Measurements from ENCODE around the gene NRXN2. TPM values are rescaled to one million over a fixed set of nuclear protein-coding genes. Genes with fewer than 3 reads are reported as not detected.

The NRXN2 gene
- total and polyA plus RNA-seq, 10 of the 15 experiments (the other 5 are each of a cell fraction or from before 2014, with no cell fraction given): 0.03 to 1.4 (median 0.23) TPM

DNA sequence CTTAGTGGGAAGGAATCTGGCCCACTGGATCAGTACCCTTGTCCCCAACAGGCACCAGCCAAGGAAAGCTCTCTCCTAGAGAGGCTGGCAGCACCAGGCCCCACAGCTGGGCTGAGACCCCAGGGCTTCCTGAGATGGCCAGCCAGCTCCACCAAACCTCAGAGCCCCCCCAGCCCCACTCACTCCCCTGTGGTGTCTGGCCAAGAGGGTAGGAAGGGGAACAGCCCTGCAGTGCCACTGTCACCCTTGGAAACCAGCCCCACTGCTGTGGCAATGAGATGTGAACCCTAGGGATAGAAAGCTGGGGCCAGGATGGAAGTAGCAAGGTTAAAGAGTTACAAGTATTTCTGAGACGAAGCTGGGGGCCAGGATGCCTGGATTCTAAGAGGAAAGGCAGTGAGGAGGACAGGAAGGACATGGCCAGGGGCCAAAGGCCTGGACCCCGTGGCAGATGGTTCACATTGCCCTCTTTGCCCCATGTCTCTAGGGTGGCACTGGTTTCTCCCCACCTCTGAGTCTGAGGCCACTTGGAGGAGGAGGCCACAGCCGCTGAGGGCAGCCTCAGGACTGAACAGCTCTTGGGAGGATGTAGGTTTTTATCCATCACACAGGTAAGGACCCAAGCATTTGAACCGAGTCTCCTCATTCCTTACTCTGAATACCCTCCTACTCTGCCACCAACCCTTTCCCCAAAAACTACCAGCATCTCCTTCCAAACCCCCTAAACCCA, 28.8 kb downstream of the NRXN2 start (continued):
- no peak for TF ChIP-seq PAX5 (IDR thresholded peaks at IDR 0.05; ENCODE audit: borderline replicate concordance, low read depth, low read length)
- no peak for TF ChIP-seq FOS (IDR thresholded peaks at IDR 0.05; ENCODE audit: borderline replicate concordance, extremely low read depth, insufficient read length)
- no peak for TF ChIP-seq JUNB (IDR thresholded peaks at IDR 0.05)

- no peak for DNase-seq (ENCODE audit: low read depth, low spot score)
- BruUV-seq (replicated peaks): no TSS peak
- Histone ChIP-seq H3K27ac (ENCODE audit: control insufficient read depth, insufficient read depth) (no peak overlapping the region), H3K4me3 (no peak overlapping the region), H3K79me2 (ENCODE audit: control insufficient read depth, insufficient read depth, low read length) (no peaks in the 10 kb centered on the region), H3K9me3 (replicated peaks; ENCODE audit: control insufficient read depth, insufficient read depth, low read length) (no peaks in the 10 kb centered on the region), H4K20me1 (ENCODE audit: control insufficient read depth, insufficient read depth) (no peaks in the 10 kb centered on the region), H3K27me3 (replicated peaks in 1 of 2; ENCODE audit: control insufficient read depth in 2 of 2, insufficient read depth in 2 of 2, low read length in 1 of 2) (no peaks in the 10 kb centered on the region; a peak in 3 of 4 replicates), H3K36me3 (ENCODE audit: control insufficient read depth in 2 of 2, insufficient read depth in 2 of 2, low read length in 1 of 2) (no peaks in the 10 kb centered on the region), H2AFZ (ENCODE audit: control insufficient read depth, low read depth, low read length) (no peak overlapping the region), H3K4me2 (ENCODE audit: control insufficient read depth, insufficient read depth) (no peak overlapping the region), H3K9ac (ENCODE audit: control insufficient read depth, insufficient read depth, low read length) (no peak overlapping the region), H3K4me1 (ENCODE audit: control insufficient read depth, insufficient read depth, low read length) (0 out of 2 replicates have a peak, but pooled peaks cover 6% of the 10 kb centered on the region)
- RAD21 ChIA-PET (ENCODE audit: unreplicated experiment): no interaction called here
- TF ChIP-seq ZNF274 (IDR thresholded peaks at IDR 0.05; ENCODE audit: insufficient read depth, insufficient read length) (no peak), RCOR1 (conservative IDR thresholded peaks at IDR 0.05; ENCODE audit: low read depth, low read length) (no peak), PAX5 (IDR thresholded peaks at IDR 0.05; ENCODE audit: borderline replicate concordance, low read depth, low read length) (no peak), SRF (IDR thresholded peaks at IDR 0.05; ENCODE audit: low read depth in 2 of 2, low read length in 2 of 2) (no peak), KDM1A (IDR thresholded peaks at IDR 0.05; ENCODE audit: borderline replicate concordance) (no peak), RBBP5 (conservative IDR thresholded peaks at IDR 0.05) (no peak), SMAD1 (IDR thresholded peaks at IDR 0.05; ENCODE audit: low read depth, partially characterized antibody) (no peak), RELA (IDR thresholded peaks at IDR 0.05; ENCODE audit: borderline replicate concordance, partially characterized antibody) (no peak), PAX8 (IDR thresholded peaks at IDR 0.05) (no peak), RUNX3 (IDR thresholded peaks at IDR 0.05; ENCODE audit: low read length) (no peak), STAT3 (IDR thresholded peaks at IDR 0.05; ENCODE audit: low read depth, low read length) (no peak)
- TF ChIP-seq, protein P1, sequence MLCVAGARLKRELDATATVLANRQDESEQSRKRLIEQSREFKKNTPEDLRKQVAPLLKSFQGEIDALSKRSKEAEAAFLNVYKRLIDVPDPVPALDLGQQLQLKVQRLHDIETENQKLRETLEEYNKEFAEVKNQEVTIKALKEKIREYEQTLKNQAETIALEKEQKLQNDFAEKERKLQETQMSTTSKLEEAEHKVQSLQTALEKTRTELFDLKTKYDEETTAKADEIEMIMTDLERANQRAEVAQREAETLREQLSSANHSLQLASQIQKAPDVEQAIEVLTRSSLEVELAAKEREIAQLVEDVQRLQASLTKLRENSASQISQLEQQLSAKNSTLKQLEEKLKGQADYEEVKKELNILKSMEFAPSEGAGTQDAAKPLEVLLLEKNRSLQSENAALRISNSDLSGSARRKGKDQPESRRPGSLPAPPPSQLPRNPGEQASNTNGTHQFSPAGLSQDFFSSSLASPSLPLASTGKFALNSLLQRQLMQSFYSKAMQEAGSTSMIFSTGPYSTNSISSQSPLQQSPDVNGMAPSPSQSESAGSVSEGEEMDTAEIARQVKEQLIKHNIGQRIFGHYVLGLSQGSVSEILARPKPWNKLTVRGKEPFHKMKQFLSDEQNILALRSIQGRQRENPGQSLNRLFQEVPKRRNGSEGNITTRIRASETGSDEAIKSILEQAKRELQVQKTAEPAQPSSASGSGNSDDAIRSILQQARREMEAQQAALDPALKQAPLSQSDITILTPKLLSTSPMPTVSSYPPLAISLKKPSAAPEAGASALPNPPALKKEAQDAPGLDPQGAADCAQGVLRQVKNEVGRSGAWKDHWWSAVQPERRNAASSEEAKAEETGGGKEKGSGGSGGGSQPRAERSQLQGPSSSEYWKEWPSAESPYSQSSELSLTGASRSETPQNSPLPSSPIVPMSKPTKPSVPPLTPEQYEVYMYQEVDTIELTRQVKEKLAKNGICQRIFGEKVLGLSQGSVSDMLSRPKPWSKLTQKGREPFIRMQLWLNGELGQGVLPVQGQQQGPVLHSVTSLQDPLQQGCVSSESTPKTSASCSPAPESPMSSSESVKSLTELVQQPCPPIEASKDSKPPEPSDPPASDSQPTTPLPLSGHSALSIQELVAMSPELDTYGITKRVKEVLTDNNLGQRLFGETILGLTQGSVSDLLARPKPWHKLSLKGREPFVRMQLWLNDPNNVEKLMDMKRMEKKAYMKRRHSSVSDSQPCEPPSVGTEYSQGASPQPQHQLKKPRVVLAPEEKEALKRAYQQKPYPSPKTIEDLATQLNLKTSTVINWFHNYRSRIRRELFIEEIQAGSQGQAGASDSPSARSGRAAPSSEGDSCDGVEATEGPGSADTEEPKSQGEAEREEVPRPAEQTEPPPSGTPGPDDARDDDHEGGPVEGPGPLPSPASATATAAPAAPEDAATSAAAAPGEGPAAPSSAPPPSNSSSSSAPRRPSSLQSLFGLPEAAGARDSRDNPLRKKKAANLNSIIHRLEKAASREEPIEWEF (IDR thresholded peaks at IDR 0.05; ENCODE audit: insufficient replicate concordance, low read depth, low read length): no peak
- FAIRE-seq: no peak
- CTCF ChIA-PET: interaction anchor here (1.4 kb wide), 1 partner anchor 11 kb away, joined by 5 read pairs; no protein-coding TSS in a partner anchor
- in situ Hi-C loops (cut with MboI): no loop called here
- POLR2A ChIA-PET: no interaction called here
- no peak for ATAC-seq
- intact Hi-C loops (cut with micrococcal nuclease; ENCODE audit: unreplicated experiment): no loop called here
- SMC1A ChIA-PET (ENCODE audit: uncharacterized antibody, unreplicated experiment): interaction anchor here (0.9 to 1.8 kb wide), 2 partner anchors 12 to 15 kb away, joined by 3 to 6 read pairs; no protein-coding TSS in a partner anchor
- WGBS (ENCODE audit: insufficient coverage, insufficient replicate concordance, low lambda C conversion rate, missing lambda C conversion rate): 22% methylated on average over 9 of the region's 13 CpGs
Observed at GRCh38 chr11:64692764-64693331, 30.1 kb downstream of the NRXN2 start.
